ENCODE measurements around the gene RNASE8. TPM values are rescaled to one million over a fixed set of nuclear protein-coding genes. Genes with fewer than 3 reads are reported as not detected.

The RNASE8 gene
- total RNA-seq, 1 experiment from 2014 or later = not detected

DNA sequence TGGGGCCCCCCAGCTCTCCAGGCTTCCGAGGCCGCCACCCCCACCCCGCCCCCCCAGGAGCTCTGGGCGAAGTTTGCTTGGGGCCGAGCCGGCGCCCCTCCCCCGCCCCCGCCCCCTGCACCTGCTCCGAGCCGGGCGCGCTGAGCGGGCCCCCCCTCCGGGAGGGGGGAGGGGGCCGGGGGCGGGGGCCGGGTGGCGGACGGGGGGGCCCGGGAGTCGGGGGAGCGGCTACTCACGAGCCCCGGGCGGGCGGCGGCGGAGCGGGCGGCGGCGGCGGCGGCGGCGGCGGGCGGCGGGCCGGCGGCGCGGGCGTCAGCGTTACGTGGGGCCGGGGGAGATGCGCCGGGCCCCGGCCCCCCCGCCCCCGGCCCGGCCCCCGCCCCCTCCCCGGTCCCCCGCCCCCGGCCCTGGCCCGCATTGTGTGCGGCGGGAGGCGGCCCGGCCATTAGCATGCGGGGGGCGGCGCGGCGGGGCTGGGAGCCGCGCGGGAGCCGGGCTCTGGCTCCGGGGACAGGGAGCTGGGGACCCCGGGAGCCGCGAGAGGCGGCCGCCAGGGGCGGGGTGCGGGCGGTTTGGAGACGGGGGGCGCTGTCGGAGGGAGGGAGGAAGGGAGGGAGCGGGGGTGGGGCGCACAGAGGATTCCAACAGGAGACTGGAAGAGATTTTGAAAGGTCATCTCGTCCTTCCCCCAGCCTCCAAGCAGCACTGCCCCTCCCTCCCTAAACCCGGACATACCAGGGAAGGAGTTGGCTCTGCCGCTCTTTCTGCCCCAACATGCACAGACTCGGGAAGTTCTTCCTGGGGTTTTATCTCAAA lies 40.7 kb downstream of the RNASE8 start, which contains the start of gene ZNF219:
Gene ZNF219 (minus strand): TSS at position 580 of the 816 bp plus-strand sequence. CDS start 5,064 bp downstream, outside the sequence.
- DNase-seq = no peak
- Histone ChIP-seq H3K4me1 (ENCODE audit: low read length) (peaks cover 17% of the 10 kb centered on the region), H3K79me2 (ENCODE audit: low read length) (no peaks in the 10 kb centered on the region), H3K9me3 (ENCODE audit: low read length) (no peaks in the 10 kb centered on the region), H3K9me2 (replicated peaks; ENCODE audit: insufficient read depth, low read length) (no peaks in the 10 kb centered on the region), H4K20me1 (ENCODE audit: insufficient read depth, low read depth, low read length) (peaks cover 6% of the 10 kb centered on the region; the same call in 1 of the 2 replicates), H3K9ac (ENCODE audit: low read length) (peak within 1 kb of the TSS; percentile 36), H2AFZ (ENCODE audit: low read length) (no peak within 1 kb of the TSS), H3K4me3 (ENCODE audit: low read length) (peak within 1 kb of the TSS; percentile 31; the same call in 1 of the 2 replicates), H3K4me2 (ENCODE audit: low read depth, low read length, poor library complexity, severe bottlenecking) (peak within 1 kb of the TSS; percentile 35), H3K36me3 (ENCODE audit: insufficient read depth, low read length) (no peaks in the 10 kb centered on the region), H3K27ac (ENCODE audit: low read length) (no peak within 1 kb of the TSS), H3K27me3 (ENCODE audit: low read length) (no peaks in the 10 kb centered on the region)

GRCh38 chr14:21098892-21099595 lies 41.4 kb downstream of the RNASE8 start:
- Histone ChIP-seq H3K36me3 (ENCODE audit: insufficient read depth, low read length) (no peaks in the 10 kb centered on the region), H3K27ac (ENCODE audit: low read length) (no peak overlapping the region), H4K20me1 (ENCODE audit: insufficient read depth, low read depth, low read length) (peaks cover 2% of the 10 kb centered on the region; the same call in 1 of the 2 replicates), H2AFZ (ENCODE audit: low read length) (no peak overlapping the region), H3K79me2 (ENCODE audit: low read length) (no peaks in the 10 kb centered on the region), H3K9me2 (replicated peaks; ENCODE audit: insufficient read depth, low read length) (no peaks in the 10 kb centered on the region), H3K4me2 (ENCODE audit: low read depth, low read length, poor library complexity, severe bottlenecking) (peak overlapping the region; percentile 35), H3K9me3 (ENCODE audit: low read length) (no peaks in the 10 kb centered on the region), H3K27me3 (ENCODE audit: low read length) (no peaks in the 10 kb centered on the region), H3K9ac (ENCODE audit: low read length) (peak overlapping the region; percentile 36; the same call in 1 of the 2 replicates), H3K4me1 (ENCODE audit: low read length) (peaks cover 18% of the 10 kb centered on the region), H3K4me3 (ENCODE audit: low read length) (peak overlapping the region; percentile 31; the same call in 1 of the 2 replicates)
- no peak for DNase-seq

DNA sequence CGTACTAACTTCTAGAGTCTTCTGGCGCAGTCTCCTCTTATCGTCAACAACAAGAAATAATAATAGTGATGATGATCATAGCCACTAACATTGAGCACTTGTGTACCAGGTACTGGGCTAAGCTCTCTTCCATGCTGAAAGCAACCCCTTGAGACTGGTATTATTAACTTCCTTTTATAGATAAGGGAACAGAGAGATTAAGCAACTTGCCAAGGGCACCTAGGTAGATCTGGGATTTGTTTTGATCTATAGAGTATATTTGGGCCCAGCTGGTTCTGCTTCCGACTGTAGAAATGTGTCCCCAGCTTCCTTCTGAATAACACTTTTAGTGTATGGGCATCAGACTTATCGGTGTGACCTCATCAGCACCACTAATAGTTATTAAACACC lies 42.0 kb downstream of the RNASE8 start:
- H3K9ac ChIP-seq (ENCODE audit: low read length) = no peak overlapping the region
- H3K27me3 ChIP-seq (ENCODE audit: low read length) = no peaks in the 10 kb centered on the region
- H3K27ac ChIP-seq (ENCODE audit: low read length) = no peak overlapping the region
- H3K36me3 ChIP-seq (ENCODE audit: insufficient read depth, low read length) = no peaks in the 10 kb centered on the region
- no peak for DNase-seq
- H3K9me3 ChIP-seq (ENCODE audit: low read length) = no peaks in the 10 kb centered on the region
- H3K4me1 ChIP-seq (ENCODE audit: low read length) = peaks cover 19% of the 10 kb centered on the region
- no peaks in the 10 kb centered on the region for H3K9me2 ChIP-seq (replicated peaks; ENCODE audit: insufficient read depth, low read length)
- H3K79me2 ChIP-seq (ENCODE audit: low read length) = peaks cover 5% of the 10 kb centered on the region; the same call in 1 of the 2 replicates
- H3K4me3 ChIP-seq (ENCODE audit: low read length) = no peak overlapping the region
- H4K20me1 ChIP-seq (ENCODE audit: insufficient read depth, low read depth, low read length) = no peaks in the 10 kb centered on the region; the same call in 1 of the 2 replicates
- H3K4me2 ChIP-seq (ENCODE audit: low read depth, low read length, poor library complexity, severe bottlenecking) = no peak overlapping the region
- H2AFZ ChIP-seq (ENCODE audit: low read length) = no peak overlapping the region

DNA sequence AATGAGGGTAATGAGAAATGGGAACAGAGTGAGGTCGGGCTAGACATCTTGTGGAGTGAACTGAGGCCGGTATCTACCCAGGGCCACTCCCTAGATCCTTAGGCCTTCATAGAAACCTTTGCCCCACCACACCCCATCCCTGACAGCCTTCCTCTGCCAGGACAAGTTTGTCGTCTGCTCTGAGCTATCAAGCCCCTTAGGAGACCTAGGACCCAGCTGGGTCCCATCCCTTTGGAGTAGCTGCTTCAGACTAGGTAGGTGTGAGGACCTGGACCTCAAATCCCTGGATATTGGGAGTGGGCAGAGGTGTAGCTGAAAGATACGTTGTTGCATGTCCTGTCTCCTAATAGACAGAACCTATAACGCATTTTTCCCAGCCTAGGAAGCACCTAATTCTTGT lies 43.3 kb downstream of the RNASE8 start, which contains the start of gene TMEM253:
Gene TMEM253 (plus strand): TSS at position 136 of the 400 bp plus-strand sequence. CDS start 278 bp downstream, outside the sequence.
- Histone ChIP-seq H3K36me3 (ENCODE audit: insufficient read depth, low read length) (no peaks in the 10 kb centered on the region), H2AFZ (ENCODE audit: low read length) (no peak within 1 kb of the TSS), H3K79me2 (ENCODE audit: low read length) (peaks cover 10% of the 10 kb centered on the region; the same call in 1 of the 2 replicates), H3K4me1 (ENCODE audit: low read length) (peaks cover 30% of the 10 kb centered on the region), H3K27me3 (ENCODE audit: low read length) (no peaks in the 10 kb centered on the region), H3K9ac (ENCODE audit: low read length) (no peak within 1 kb of the TSS), H3K9me2 (replicated peaks; ENCODE audit: insufficient read depth, low read length) (no peaks in the 10 kb centered on the region), H3K9me3 (ENCODE audit: low read length) (no peaks in the 10 kb centered on the region), H3K4me2 (ENCODE audit: low read depth, low read length, poor library complexity, severe bottlenecking) (no peak within 1 kb of the TSS), H3K4me3 (ENCODE audit: low read length) (no peak within 1 kb of the TSS), H4K20me1 (ENCODE audit: insufficient read depth, low read depth, low read length) (no peaks in the 10 kb centered on the region; the same call in 1 of the 2 replicates), H3K27ac (ENCODE audit: low read length) (no peak within 1 kb of the TSS)
- DNase-seq = no peak

DNA sequence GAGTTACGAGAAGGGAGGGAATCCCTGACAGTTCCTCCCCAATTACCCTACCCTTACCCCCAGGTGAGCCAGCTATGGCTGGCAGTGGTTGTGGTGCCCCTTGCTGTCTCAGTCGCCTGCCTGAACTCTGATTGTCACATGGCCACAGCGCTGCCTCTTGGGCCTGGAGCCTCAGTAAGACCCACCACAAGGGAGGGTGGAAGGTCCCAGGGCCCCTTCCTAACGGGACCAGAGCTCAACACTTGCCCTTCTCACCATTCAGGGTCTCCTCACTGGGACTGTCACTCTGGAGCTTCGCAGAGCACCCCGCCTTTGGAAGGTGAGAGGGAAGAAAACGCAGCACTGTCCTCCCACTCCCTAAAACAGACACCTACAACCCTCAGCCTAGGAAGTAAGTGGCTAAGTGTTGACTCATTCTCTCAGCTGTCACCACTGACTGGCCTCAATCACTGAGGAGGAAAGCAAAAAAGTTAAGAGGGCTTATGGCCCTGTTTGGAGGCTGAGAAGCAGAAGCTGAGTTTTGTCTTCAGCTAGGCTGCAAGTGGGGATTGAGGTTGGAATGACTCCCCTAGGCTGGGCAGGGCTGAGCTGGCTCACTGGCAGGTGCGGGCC lies 44.3 kb downstream of the RNASE8 start:
- no peak overlapping the region for H3K4me3 ChIP-seq (ENCODE audit: low read length)
- no peak for DNase-seq
- no peaks in the 10 kb centered on the region for H3K27me3 ChIP-seq (ENCODE audit: low read length)
- H3K9ac ChIP-seq (ENCODE audit: low read length) = peak overlapping the region; percentile 96; the same call in 1 of the 2 replicates
- no peaks in the 10 kb centered on the region; the same call in 1 of the 2 replicates for H4K20me1 ChIP-seq (ENCODE audit: insufficient read depth, low read depth, low read length)
- H2AFZ ChIP-seq (ENCODE audit: low read length) = no peak overlapping the region
- peaks cover 40% of the 10 kb centered on the region for H3K4me1 ChIP-seq (ENCODE audit: low read length)
- no peaks in the 10 kb centered on the region for H3K9me3 ChIP-seq (ENCODE audit: low read length)
- H3K9me2 ChIP-seq (replicated peaks; ENCODE audit: insufficient read depth, low read length) = no peaks in the 10 kb centered on the region
- H3K36me3 ChIP-seq (ENCODE audit: insufficient read depth, low read length) = no peaks in the 10 kb centered on the region
- H3K79me2 ChIP-seq (ENCODE audit: low read length) = peaks cover 10% of the 10 kb centered on the region; the same call in 1 of the 2 replicates
- H3K27ac ChIP-seq (ENCODE audit: low read length) = no peak overlapping the region
- no peak overlapping the region for H3K4me2 ChIP-seq (ENCODE audit: low read depth, low read length, poor library complexity, severe bottlenecking)

DNA sequence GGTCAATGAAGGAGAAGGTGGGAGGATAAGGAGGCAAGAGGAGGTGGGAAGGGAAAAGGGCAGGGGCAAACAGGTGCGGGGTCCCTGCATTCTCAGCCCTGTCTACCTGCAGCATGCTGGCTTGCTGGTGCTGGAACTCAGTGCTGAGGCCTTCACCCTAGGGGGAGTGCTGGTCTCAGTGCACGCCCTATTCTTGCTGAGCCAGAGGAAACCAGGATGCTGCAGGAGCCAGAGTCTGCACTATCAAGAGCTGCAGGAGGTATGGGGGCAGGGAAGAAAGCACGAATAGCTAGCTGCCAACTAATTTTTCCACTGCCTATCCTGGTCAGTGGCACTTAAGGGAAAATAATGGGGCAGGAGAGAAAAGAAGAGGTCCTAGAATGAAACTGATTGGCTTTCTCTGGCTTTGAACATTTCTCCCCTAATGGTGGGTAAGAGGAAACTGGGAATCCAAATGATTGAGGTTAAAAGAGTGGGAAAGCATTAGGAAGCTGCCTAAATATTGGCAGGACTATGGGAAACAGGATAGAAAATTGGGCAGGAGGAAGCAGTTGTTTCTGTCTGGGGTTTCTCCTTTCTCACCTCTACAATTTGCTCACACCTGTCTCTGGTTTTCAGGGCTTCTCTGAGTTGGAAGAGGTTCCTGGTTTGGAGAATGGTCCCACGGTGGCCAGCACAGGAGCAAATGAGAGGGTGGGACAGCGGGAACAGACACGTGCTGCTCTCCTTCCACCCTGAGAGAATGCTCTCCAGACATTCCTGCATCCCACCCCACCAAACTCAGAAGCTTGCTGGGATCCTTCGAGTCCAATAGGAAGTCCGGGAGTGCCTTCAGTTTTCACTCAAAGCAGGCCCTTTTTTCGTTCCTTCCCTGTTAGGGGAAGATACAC lies 45.1 kb downstream of the RNASE8 start:
- Histone ChIP-seq H3K27ac (ENCODE audit: low read length) (no peak overlapping the region), H3K9ac (ENCODE audit: low read length) (peak overlapping the region; percentile 96), H2AFZ (ENCODE audit: low read length) (peak overlapping the region; percentile 78), H3K27me3 (ENCODE audit: low read length) (no peaks in the 10 kb centered on the region), H3K36me3 (ENCODE audit: insufficient read depth, low read length) (no peaks in the 10 kb centered on the region), H3K9me2 (replicated peaks; ENCODE audit: insufficient read depth, low read length) (no peaks in the 10 kb centered on the region), H3K4me3 (ENCODE audit: low read length) (peak overlapping the region; percentile 96), H4K20me1 (ENCODE audit: insufficient read depth, low read depth, low read length) (no peaks in the 10 kb centered on the region; the same call in 1 of the 2 replicates), H3K4me1 (ENCODE audit: low read length) (peaks cover 43% of the 10 kb centered on the region), H3K9me3 (ENCODE audit: low read length) (no peaks in the 10 kb centered on the region), H3K4me2 (ENCODE audit: low read depth, low read length, poor library complexity, severe bottlenecking) (peak overlapping the region; percentile 98), H3K79me2 (ENCODE audit: low read length) (peaks cover 10% of the 10 kb centered on the region; the same call in 1 of the 2 replicates)
- no peak for DNase-seq

- peak overlapping the region; percentile 78 for H2AFZ ChIP-seq (ENCODE audit: low read length)
- H3K9ac ChIP-seq (ENCODE audit: low read length) = peak overlapping the region; percentile 96
- H3K79me2 ChIP-seq (ENCODE audit: low read length) = peaks cover 10% of the 10 kb centered on the region; the same call in 1 of the 2 replicates
- no peaks in the 10 kb centered on the region for H3K9me2 ChIP-seq (replicated peaks; ENCODE audit: insufficient read depth, low read length)
- H4K20me1 ChIP-seq (ENCODE audit: insufficient read depth, low read depth, low read length) = no peaks in the 10 kb centered on the region; the same call in 1 of the 2 replicates
- no peak for DNase-seq
- H3K36me3 ChIP-seq (ENCODE audit: insufficient read depth, low read length) = no peaks in the 10 kb centered on the region
- H3K27me3 ChIP-seq (ENCODE audit: low read length) = no peaks in the 10 kb centered on the region
- no peaks in the 10 kb centered on the region for H3K9me3 ChIP-seq (ENCODE audit: low read length)
- H3K27ac ChIP-seq (ENCODE audit: low read length) = no peak overlapping the region
- peaks cover 44% of the 10 kb centered on the region for H3K4me1 ChIP-seq (ENCODE audit: low read length)
- H3K4me3 ChIP-seq (ENCODE audit: low read length) = peak overlapping the region; percentile 96
- peak overlapping the region; percentile 98 for H3K4me2 ChIP-seq (ENCODE audit: low read depth, low read length, poor library complexity, severe bottlenecking)
Observed at GRCh38 chr14:21103411-21103709, 45.7 kb downstream of the RNASE8 start.
